GM19099 (cell line): ENCODE results near the gene JSRP1.

ENCODE experiments used
- POLR2A ChIP-seq: IDR thresholded peaks from 3 replicates; pipeline ENCODE4 v1.6.1; 2011; ENCODE audit warnings: low read depth; ENCODE audit not compliant: insufficient read length; ENCODE audit errors: extremely low read depth

The JSRP1 gene

DNA sequence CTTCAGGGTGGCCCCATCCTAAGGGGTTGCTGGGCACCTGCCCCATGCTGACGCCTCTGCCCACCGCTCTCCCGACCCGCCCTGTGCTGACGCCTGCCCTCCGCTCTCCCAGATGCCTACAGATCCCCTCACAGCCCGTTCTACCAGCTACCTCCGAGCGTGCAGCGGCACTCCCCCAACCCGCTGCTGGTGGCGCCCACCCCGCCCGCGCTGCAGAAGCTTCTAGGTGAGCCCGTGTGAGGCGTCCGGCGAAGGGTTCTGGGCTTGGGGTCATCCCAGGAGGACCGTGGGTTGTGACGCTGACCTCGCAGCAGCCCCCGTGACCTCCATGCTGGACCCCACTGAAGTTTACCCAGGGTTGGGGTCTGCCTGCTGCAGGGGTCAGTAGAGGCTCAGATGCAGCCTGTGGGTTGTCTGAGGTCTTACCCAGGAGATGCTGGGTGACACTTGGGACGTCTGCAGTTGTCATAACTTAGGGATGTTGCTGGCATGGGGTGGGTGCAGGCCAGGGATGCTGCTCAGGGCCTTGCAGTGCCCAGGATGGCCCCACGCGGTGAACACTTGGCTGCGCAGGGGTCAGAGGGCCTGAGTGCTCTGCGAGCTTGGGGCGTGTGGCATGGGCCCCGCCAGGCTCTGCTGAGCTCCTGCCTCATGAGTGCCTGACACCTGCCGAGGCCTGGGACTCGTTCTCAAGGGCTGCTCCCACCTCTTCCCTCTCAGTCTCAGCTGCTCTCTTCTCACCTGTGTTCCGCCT lies 45.1 kb downstream of the JSRP1 start:
- no peak for TF ChIP-seq POLR2A

DNA sequence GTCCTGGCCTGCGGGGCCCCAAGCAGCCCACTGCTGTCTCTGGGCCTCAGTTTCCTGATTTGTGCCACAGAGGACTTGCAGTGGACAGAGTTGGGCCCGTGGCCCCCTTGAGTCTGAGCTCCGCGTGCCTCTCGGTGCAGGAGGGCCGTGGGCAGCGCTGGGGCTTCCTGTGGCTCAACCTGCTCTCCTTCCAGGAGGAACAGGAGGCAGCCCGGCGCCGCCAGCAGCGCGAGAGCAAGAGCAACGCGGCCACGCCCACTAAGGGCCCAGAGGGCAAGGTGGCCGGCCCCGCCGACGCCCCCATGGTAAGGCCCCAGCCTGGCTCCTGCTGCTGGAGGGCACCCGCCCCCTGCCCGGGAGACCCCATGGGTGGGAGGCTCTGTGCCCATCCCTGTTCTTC lies 46.0 kb downstream of the JSRP1 start:
- TF ChIP-seq POLR2A, result no peak

DNA sequence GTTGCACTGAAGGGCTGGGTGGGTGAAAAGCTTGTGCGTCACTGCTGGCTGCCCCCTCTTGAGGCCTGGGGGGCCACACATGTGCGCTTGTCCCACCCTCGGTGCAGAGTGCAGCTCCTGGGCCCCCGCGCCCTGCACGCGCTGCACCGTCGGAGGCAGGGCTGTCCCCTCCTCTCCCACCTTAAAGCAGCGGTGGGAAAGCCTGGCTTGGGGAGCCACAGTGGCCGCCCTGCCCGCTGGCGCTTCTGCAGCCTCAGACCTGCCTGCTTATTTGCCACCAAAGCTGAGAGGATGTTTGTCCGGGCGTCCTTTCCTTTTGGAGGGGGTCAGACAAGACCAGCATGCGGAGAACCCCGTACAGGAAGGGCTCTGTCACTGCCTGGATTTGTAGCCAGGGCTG lies 46.8 kb downstream of the JSRP1 start:
- no peak for TF ChIP-seq POLR2A

DNA sequence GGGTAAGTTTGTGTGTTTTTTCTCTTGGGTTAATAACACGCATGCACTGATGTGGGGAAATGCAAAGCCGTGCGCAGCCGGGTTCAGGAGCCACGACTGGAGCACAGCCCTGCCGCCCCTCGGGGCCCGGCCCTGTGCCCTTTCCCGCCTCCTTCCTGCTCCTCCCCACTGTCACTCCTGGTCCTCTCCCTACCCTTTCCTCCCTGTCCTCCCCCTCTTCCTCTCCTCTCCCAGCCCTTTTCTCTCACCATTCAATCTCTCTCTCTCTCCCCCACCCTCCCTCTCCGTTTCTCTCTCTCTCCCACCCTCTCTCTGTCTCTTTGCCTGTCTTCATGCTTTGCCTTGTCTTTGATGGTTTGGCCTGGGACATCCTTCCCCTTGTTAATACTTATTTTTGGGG lies 47.2 kb downstream of the JSRP1 start:
- TF ChIP-seq POLR2A, result no peak

DNA sequence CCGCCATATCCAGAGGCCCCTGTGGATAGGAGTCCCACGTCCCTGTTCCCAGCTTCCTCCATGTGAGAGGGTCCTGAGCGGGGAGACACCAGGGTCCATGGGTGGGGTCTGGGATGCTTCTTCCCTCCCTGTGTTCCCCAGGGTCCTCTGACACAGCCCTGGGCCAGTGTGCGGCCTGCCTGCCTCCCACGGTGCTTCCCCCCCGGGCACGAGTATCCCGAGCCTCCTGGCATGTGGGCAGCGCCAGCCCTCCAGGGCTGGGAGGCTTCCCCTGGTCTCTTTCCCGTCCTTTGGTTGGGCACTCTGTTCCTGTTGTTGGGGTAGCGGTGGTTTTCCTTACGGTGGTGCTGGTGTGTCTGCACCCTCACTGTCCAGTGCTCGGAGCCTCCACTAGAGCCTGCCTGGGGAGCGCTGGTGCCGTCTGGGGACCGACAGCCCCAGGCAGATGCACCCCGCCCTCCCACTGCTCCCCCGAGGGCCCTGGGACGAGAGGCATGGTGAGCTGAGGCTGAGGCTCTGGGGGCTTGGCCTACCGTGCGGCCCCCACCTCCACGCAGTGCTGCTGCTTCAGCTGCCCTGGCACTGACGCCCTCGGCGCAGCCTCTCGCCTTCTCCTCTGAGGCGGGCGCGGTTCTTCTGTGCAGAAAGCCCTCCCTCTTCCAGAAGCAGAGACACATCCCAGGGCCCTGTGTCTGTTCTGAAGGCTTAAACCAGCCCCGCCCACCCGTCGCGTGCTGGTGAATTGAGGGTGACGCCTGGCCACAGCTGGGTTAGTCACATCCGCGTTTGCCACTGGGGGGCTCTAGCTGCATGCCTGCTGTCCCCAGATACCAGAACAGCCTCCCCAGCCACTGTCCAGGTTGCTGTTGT lies 48.0 kb downstream of the JSRP1 start:
- TF ChIP-seq POLR2A, result no peak

DNA sequence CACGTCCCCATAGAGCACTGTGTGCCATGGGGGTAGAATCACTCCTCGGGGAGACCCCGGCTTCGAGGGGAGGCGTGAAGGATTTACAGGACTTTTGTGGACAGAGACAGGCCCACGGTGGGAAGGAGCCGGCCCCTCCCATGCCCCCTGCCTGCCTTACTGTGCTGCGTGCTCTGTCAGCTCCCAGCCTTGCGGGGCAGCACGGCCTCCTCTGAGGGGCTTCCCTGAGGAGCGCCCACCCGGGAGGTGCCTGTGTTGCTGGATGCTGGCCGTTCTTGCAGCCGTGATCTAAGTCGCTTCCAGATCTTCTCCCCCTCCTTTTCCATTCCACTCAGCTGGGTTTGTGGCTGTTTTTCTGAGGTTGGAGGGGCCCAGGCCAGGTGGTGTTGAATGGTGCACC lies 49.2 kb downstream of the JSRP1 start:
- TF ChIP-seq POLR2A, result no peak

DNA sequence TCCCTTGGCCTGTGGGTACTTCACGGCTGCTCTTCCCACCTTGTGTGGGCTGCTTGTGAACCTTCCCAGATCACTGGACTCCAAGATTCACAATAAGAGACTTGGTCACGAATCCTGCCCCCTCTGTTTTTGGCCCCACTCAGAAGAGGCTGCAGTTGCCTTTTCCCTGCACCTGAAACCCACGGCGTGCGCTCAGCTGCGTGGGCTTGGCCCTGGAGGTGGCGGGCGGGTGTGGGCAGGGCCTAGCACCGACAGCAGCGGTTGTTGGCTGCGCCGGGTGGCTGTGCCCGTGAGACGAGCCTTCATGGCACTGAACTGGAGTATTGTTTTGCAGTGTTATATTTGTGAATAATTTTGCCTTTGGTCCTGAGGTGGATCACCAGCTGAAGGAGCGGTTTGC lies 53.9 kb downstream of the JSRP1 start:
- no peak for TF ChIP-seq POLR2A
